HPDE6-E6E7 (cell line): ENCODE data around the gene NDEL1.
A peak's percentile ranks its signal among the peaks of the same experiment; 100 is the strongest.
"Not testable (repeated sequence)": the region's sequence is repeated elsewhere in the genome, so short reads cannot be mapped to it uniquely, and the experiment has no call there.

Source experiments
- DNase-seq: peaks from one replicate; pipeline ENCODE4 v3.0.0; 2011; ENCODE audit warnings: missing footprints; ENCODE audit errors: extremely low spot score

Gene NDEL1, protein sequence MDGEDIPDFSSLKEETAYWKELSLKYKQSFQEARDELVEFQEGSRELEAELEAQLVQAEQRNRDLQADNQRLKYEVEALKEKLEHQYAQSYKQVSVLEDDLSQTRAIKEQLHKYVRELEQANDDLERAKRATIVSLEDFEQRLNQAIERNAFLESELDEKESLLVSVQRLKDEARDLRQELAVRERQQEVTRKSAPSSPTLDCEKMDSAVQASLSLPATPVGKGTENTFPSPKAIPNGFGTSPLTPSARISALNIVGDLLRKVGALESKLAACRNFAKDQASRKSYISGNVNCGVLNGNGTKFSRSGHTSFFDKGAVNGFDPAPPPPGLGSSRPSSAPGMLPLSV

GRCh38 chr17:8435245-8436168, at the start of gene NDEL1:
Gene NDEL1, plus strand, starts transcription at chr17:8435884. Its CDS starts 8,388 bp downstream, at chr17:8444272.
- peak; percentile 98 for DNase-seq

DNA sequence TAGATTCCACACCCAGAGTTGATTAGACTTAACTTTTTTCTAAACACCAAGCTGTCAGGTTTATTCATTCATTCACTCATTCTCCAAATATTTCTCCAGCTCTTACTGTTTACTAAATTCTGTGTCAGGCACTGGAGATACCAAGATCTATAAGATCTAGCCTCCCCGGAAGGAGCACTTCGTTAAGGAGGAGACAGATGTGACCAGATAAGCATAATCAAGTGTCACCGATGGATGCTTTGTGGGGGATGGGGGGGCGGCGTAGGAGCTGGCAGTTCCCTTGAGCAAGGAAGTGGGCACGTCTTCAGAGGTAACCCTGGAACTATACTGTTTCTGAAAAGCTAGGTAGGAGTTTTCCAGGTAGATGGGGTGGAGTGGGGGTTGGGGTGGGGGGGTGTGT, 48.8 kb upstream of the NDEL1 start:
- DNase-seq = no peak

DNA sequence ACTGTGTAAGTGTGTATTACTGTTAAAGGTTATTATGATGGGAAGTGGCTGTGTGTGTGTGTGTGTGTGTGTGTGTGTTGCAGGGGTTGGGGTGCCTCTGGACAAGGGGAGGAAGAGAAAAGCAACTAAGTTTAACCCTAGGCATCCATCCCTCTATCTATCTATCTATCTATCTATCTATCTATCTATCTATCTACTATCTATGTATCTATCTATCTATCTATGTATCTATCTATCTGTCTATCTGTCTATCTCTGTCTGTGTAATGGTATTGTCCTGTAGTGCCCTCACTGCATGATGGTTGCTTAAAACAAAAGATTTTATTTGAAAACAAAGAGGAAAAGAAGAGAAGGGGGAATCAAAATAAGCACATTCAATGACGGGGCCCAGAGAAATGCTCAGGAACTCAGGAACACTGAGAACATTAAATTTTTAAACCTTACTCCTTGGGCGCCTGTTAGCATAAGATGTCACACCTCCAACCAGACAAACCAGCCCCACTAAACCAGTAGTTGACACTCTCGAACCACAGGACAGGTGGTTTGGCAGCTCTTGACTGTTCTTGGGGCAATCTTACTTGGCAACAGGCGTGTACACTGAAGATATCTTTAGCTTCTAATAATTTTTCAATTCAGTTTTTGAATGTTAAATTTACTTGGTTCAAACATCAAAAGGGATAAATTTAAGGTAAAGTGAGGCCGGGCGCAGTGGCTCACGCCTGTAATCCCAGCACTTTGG, 47.6 kb upstream of the NDEL1 start:
- no peak for DNase-seq

DNA sequence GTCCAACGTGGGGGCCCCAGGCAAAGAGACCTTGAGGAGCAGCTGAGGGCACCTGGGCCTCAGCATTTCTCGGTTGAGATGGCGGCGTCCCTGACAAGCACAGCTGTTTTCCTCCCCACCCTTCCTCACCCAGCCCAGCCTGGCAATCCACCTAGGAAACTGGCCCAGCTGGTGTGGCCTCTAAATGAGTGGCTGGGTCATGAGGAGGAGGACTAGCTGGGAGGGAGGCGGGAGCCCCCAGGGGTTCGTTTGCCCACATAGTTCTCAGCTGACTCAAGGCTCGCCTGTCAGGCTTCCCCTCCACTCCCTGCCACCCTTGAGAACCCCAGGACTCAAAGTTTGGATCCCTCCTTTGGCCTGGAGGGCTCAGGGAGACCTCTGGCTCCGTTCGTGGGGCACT, 44.0 kb upstream of the NDEL1 start:
- peak; percentile 44 for DNase-seq

GRCh38 chr17:8392274-8392673, 43.4 kb upstream of the NDEL1 start:
- DNase-seq = no peak

DNA sequence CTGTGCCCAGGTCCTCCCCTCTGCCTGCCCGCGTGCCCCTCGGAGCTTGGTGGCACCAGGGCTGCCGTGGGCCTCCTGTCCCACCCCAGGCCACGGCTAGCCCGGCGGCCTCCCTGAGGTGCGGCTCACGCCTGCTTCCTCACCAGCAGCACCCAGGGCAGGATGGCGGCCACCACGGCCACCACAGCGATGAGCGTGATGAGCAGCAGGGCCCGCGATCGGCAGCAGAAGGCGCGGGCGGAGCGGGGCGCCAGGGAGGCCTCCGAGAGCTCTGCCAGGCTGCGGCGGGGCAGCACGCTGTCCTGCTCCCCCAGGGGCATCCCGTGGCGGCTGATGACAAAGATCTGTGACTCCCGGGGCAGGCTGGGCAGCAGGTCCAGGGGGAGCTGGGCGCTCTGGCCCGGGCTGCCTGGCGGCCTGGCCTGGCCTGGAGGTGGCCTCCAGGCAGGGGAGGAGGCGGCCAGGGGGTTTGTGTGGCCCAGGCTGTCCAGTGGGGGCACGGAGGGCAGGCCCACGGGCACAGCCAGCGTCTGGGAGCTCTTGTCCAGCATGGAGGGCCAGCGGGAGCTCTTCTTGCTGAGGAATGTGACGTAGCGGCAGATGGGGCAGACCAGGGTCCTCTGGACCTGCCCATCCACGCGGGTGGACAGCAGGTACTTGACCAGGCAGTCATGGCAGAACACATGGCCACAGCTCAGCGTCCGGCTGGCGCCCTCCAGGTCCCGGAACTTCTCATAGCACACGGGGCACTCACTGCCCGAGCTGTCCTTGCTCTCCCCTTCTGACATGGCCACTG, 42.8 kb upstream of the NDEL1 start:
- no peak for DNase-seq

GRCh38 chr17:8393470-8394231, 42.0 kb upstream of the NDEL1 start:
- peak; percentile 60 for DNase-seq

DNA sequence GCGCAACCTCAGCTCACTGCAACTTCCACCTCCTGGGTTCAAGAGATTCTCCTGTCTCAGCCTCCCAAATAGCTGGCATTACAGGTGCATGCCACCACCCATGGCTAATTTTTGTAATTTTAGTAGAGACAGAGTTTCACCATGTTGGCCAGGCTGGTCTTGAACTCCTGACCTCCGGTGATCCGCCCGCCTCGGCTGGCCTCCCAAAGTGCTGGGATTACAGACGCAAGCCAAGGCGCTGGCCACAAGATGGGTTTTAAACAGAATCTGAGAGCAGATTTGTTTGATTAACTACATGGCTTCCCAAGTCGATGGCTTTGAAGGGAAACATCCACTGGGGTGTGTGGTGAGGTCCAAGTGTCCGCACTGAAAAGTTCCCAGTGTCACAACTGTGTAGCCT, 41.2 kb upstream of the NDEL1 start:
- not testable (repeated sequence) for DNase-seq

- DNase-seq = no peak
These were observed 38.0 kb upstream of the NDEL1 start, which contains the start of gene RNF222 for GRCh38 chr17:8397636-8398035. Gene RNF222, minus strand, starts transcription at chr17:8397827. Its CDS starts 4,366 bp downstream, at chr17:8393461.

DNA sequence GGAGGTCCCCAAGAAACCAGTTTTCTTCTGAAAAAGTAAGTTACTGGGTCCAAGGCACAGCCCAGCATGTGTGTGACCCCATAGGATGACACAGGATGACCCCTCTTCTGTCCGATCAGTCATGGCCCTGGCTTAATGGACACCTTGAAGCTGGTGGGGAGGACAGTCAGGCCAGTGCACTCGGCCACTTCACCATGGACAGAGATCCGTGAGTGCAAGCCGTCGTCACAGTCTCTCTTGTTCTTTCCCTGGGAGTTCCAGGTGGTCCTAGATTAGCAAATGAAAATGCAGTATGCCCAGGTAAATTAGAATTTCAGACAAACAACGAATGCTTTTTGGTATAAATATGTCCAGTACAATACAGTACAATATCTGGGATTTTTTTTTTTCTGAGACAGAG, 36.7 kb upstream of the NDEL1 start:
- DNase-seq = no peak

- no peak for DNase-seq
These were observed 34.6 kb upstream of the NDEL1 start for GRCh38 chr17:8401107-8401506.

DNA sequence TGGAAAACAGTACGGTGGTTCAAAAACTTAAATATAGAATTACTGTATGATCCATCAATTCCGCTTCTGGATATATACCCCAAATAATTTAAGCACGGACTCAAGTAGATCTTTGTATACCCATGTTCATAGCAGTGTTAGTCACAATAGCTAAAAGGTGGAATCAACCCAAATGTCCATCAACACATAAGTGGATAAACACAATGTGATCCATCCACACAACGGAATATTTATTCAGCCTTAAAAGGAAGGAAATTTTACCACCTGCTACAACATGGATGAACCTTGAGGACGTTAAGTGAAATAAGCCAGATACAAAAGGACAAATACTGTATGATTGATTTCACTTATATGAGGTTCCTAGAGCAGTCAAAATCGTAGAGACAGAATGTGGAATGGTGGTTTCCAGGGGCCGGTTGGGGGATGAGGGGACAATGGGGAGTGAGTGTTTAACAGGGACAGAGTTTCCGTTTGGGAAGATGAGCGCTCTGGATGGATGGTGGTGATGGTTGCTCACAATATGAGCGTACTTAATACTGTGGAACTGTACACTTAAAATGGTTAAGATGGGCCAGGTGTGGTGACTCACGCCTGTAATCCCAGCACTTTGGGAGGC, 32.7 kb upstream of the NDEL1 start:
- no peak for DNase-seq

- no peak for DNase-seq
These were observed 30.1 kb upstream of the NDEL1 start for GRCh38 chr17:8405499-8406016.

GRCh38 chr17:8406174-8406573, 29.5 kb upstream of the NDEL1 start:
- no peak for DNase-seq

GRCh38 chr17:8408371-8408770, 27.3 kb upstream of the NDEL1 start:
- DNase-seq = peak; percentile 71

GRCh38 chr17:8409966-8410882, 25.5 kb upstream of the NDEL1 start:
- peak; percentile 59 for DNase-seq

DNA sequence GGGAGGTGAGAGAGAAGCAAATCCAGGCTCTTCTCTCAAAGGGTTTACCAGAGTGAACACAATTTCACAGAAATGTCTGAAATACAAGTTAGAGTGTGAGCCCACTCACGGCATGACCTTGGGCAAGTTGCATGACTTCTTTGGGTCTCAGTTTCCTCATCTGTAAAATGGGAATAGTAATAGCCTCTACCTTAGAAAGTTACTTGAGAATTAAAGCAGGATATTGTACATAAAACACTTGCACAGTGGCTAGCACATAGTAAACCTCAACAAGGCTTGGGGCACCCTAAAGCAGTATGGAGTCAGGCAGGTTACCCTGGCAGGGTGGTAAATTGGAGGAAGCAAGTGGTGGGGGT, 24.8 kb upstream of the NDEL1 start:
- DNase-seq = no peak

DNA sequence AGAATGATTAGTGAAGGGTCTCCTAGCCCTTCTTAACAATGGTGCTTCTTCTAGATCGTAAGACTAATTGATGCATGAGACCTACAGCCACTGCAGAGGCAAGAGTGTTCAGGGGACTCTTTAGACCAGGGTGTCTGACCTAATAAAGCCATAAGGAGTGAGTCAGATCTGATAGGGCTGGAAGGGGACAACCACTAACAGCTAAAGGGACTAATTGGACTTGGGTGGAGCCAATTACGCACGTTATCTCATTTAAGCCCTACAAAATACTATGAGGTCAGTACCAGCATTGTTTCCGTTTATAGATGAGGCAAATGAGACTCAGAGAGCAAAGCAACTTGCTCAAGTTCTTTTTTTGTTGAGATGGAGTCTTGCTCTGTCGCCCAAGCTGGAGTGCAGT, 23.6 kb upstream of the NDEL1 start:
- no peak for DNase-seq

- no peak for DNase-seq
These were observed 22.4 kb upstream of the NDEL1 start for GRCh38 chr17:8413328-8413727.
